Endothelial cell of umbilical vein (primary cell): Measurements from ENCODE around the gene PDIA5.

Experiments used
- EZH2 ChIP-seq: IDR thresholded peaks from 2 replicates; pipeline ENCODE4 v1.6.1; 2012; ENCODE audit warnings: borderline replicate concordance, low read depth, mild to moderate bottlenecking, moderate library complexity, low read length, inconsistent platforms; ENCODE audit not compliant: severe bottlenecking
- TF ChIP-seq, protein P1 (sequence below), 2 donors: IDR thresholded peaks; 1 replicate in 1 of 2; 2 replicates in 1 of 2; pipeline ENCODE4 v1.5.1; 2011; ENCODE audit warnings: low read length in 2 of 2, mild to moderate bottlenecking in 2 of 2, moderate library complexity in 2 of 2, control low read depth in 1 of 2, inconsistent platforms in 1 of 2, low read depth in 1 of 2; ENCODE audit not compliant: insufficient read depth in 1 of 2; ENCODE audit errors: extremely low read depth in 1 of 2

DNA sequence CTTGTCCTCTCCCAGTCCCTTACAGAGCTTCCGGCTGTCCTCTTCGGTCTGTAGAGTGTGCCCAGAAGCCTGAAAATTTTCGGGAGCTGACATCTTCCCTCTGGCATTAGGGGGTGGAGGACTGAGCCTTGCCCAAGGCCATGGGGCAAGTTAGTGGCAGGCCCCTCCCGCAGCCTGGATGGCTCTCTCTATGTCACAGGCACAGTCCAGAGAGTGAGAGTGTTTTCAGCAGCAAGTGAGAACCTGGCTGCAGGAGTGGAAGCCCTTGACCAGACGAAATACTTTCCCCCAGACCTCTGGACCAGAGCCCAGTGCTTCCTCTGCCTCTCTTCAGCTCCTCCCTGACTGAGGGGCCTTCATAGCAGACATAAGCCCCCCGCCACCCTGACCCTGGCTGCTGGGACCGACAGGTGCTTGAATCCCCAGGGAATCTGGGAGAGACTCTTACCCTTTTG lies 84.5 kb downstream of the PDIA5 start:
- TF ChIP-seq, protein P1, sequence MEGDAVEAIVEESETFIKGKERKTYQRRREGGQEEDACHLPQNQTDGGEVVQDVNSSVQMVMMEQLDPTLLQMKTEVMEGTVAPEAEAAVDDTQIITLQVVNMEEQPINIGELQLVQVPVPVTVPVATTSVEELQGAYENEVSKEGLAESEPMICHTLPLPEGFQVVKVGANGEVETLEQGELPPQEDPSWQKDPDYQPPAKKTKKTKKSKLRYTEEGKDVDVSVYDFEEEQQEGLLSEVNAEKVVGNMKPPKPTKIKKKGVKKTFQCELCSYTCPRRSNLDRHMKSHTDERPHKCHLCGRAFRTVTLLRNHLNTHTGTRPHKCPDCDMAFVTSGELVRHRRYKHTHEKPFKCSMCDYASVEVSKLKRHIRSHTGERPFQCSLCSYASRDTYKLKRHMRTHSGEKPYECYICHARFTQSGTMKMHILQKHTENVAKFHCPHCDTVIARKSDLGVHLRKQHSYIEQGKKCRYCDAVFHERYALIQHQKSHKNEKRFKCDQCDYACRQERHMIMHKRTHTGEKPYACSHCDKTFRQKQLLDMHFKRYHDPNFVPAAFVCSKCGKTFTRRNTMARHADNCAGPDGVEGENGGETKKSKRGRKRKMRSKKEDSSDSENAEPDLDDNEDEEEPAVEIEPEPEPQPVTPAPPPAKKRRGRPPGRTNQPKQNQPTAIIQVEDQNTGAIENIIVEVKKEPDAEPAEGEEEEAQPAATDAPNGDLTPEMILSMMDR (IDR thresholded peaks at IDR 0.05; ENCODE audit: extremely low read depth in 1 of 2, insufficient read depth in 1 of 2, low read depth in 1 of 2, low read length in 2 of 2), result no peak
- no peak for TF ChIP-seq EZH2
